Muscle of arm (tissue), 12 donors: ENCODE results near the gene OR2G6. TPM values are rescaled to one million over a fixed set of nuclear protein-coding genes. Genes with fewer than 3 reads are reported as not detected.
"Not testable (repeated sequence)": the region's sequence is repeated elsewhere in the genome, so short reads cannot be mapped to it uniquely, and the experiment has no call there.

Experiments
- DNase-seq: peaks from one replicate; pipeline ENCODE4 v3.0.0-alpha.2; 2013
- polyA plus RNA-seq, 12 donors: library from polyadenylated mRNA; unstranded; fragments of 120-200 nt; gene quantifications; one replicate each; pipeline ENCODE4 v1.2.1, GENCODE V29; 2013; ENCODE audit not compliant: insufficient read length in 12 of 12

OR2G6 gene
- polyA plus RNA-seq, 12 donors: 0.03 TPM; not detected in 10

DNA sequence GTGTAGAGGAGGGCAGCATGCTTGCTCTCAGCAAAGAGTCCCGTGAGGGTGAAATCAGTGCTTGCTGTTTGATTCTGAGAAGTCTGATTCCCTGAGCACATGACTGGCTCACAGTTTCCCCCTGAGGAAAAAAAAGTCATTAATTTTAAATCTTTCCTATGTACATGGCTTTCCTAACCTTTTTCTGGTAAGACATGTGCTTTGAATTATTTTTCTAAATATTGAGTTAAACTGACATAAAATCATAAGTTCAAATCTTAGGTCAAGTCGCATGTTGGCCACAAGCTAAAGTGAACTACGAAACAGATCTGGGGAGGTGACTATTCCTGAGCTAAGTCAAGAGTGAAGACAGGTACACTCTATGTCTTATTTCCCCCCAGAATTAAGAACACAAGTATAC is 66.8 kb downstream of the OR2G6 start, which contains the start of gene OR2T34:
Gene OR2T34, minus strand, starts transcription at position 101 of the 400 bp plus-strand sequence. Its CDS starts 0 bp downstream, at position 101.
- DNase-seq: not testable (repeated sequence)

DNA sequence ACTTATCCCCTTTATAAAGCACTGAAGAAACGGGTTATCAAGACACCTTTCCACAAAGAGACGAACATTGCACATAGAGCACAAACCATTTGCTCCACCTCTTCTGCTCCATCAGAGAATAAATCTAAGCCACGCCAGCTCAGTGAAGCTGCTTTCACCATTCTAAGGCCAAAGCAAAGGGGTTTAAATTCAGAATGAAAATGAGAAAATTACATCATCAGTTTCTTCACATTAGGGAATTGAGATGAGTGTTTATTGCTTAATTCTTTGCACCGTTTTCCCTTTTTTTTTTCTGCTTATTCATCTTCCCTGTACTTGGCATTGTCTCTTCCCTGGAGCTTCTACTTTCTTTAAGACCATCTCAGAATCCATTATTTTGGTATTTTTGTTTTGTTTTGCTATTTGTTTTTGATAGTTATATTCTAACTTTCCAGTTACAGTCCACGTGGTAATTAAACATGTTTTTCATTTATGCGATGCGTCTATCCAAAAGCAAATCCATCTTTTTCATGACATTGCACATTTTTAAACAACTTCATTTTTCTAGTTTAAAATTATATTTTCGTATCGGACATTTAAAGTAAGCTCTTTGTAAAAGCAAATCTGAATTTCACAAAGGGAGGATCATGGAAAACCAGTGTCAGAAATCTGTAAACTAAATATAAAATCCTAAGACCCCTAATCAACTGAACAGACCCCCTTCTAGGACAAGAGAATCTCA is 68.5 kb downstream of the OR2G6 start:
- no peak for DNase-seq

Other genes starting within 250 kb of the OR2G6 start
- not detected for gene OR2T33, start 230.1 kb upstream of the OR2G6 start, polyA plus RNA-seq
- under 1 TPM in 1 of 12 donors, not detected in 11; 0.04 TPM for gene OR2T12, start 204.6 kb upstream of the OR2G6 start, polyA plus RNA-seq
- not detected for gene OR2M7, start 183.5 kb upstream of the OR2G6 start, polyA plus RNA-seq
- not detected for gene OR14C36, start 159.3 kb upstream of the OR2G6 start, polyA plus RNA-seq
- not detected for gene OR2T4, start 146.4 kb upstream of the OR2G6 start, polyA plus RNA-seq
- not detected for gene OR2T6, start 132.3 kb upstream of the OR2G6 start, polyA plus RNA-seq
- gene OR2T1, start 105.0 kb upstream of the OR2G6 start, polyA plus RNA-seq: not detected
- gene OR2T2, start 62.4 kb upstream of the OR2G6 start, polyA plus RNA-seq: not detected
- not detected for gene OR2T3, start 34.7 kb upstream of the OR2G6 start, polyA plus RNA-seq
- not detected for gene OR2T5, start 19.5 kb upstream of the OR2G6 start, polyA plus RNA-seq
- not detected for gene OR2T29, start 54.7 kb downstream of the OR2G6 start, polyA plus RNA-seq
- gene OR2T34, start 66.7 kb downstream of the OR2G6 start, polyA plus RNA-seq: not detected
- gene OR2T10, start 89.6 kb downstream of the OR2G6 start, polyA plus RNA-seq: not detected
- under 1 TPM in 1 of 12 donors, not detected in 11; 0.04 TPM for gene OR2T11, start 127.0 kb downstream of the OR2G6 start, polyA plus RNA-seq
- not detected for gene OR2T35, start 137.2 kb downstream of the OR2G6 start, polyA plus RNA-seq
- gene OR2T27, start 147.5 kb downstream of the OR2G6 start, polyA plus RNA-seq: not detected
- gene OR14I1, start 194.7 kb downstream of the OR2G6 start, polyA plus RNA-seq: not detected
- gene LYPD8, start 247.7 kb downstream of the OR2G6 start, polyA plus RNA-seq: not detected